GM19043 (cell line): ENCODE measurements around the gene AGAP1.

Source experiments
- ATAC-seq: cut with Tn5 transposase; IDR thresholded peaks from one replicate; pipeline ENCODE4 v1.9.1; 2021; ENCODE audit warnings: low read depth; ENCODE audit not compliant: unreplicated experiment

Gene AGAP1

GRCh38 chr2:235990344-235990743, 496.5 kb downstream of the AGAP1 start:
- ATAC-seq, result no peak

GRCh38 chr2:235992024-235992423, 498.2 kb downstream of the AGAP1 start:
- no peak for ATAC-seq

- ATAC-seq, result no peak
These were observed 502.6 kb downstream of the AGAP1 start for GRCh38 chr2:235996419-235996818.

GRCh38 chr2:235999011-235999410, 505.2 kb downstream of the AGAP1 start:
- no peak for ATAC-seq

GRCh38 chr2:236001166-236001828, 507.5 kb downstream of the AGAP1 start:
- no peak for ATAC-seq

GRCh38 chr2:236001854-236002253, 508.0 kb downstream of the AGAP1 start:
- no peak for ATAC-seq

GRCh38 chr2:236008006-236008405, 514.2 kb downstream of the AGAP1 start:
- ATAC-seq, result no peak

- no peak for ATAC-seq
These were observed 515.0 kb downstream of the AGAP1 start for GRCh38 chr2:236008857-236009256.

- ATAC-seq, result no peak
These were observed 517.3 kb downstream of the AGAP1 start for GRCh38 chr2:236010920-236011685.

- no peak for ATAC-seq
These were observed 518.3 kb downstream of the AGAP1 start for GRCh38 chr2:236012155-236012554.

GRCh38 chr2:236014408-236015131, 520.7 kb downstream of the AGAP1 start:
- no peak for ATAC-seq

GRCh38 chr2:236015171-236015570, 521.3 kb downstream of the AGAP1 start:
- no peak for ATAC-seq

- ATAC-seq, result no peak
These were observed 522.7 kb downstream of the AGAP1 start for GRCh38 chr2:236016496-236016895.

GRCh38 chr2:236017446-236017845, 523.6 kb downstream of the AGAP1 start:
- no peak for ATAC-seq

GRCh38 chr2:236019434-236019833, 525.6 kb downstream of the AGAP1 start:
- ATAC-seq, result no peak

- no peak for ATAC-seq
These were observed 527.7 kb downstream of the AGAP1 start for GRCh38 chr2:236021499-236022057.

GRCh38 chr2:236022128-236022527, 528.3 kb downstream of the AGAP1 start:
- no peak for ATAC-seq

- no peak for ATAC-seq
These were observed 532.0 kb downstream of the AGAP1 start for GRCh38 chr2:236025892-236026291.

- no peak for ATAC-seq
These were observed 533.0 kb downstream of the AGAP1 start for GRCh38 chr2:236026841-236027240.

- no peak for ATAC-seq
These were observed 534.2 kb downstream of the AGAP1 start for GRCh38 chr2:236028066-236028465.

GRCh38 chr2:236033462-236033861, 539.6 kb downstream of the AGAP1 start:
- no peak for ATAC-seq
